HEK293T (cell line): Measurements from ENCODE around the gene UQCRC2.

Experiments used
- CTCF ChIA-PET: fragments of 350-600 bp; formaldehyde crosslinking; extraction: SDS; loops from one replicate; lab custom pipeline; 2021; ENCODE audit warnings: antibody characterized with exemption, inconsistent platforms; lab: Yijun Ruan, JAX
- POLR2A ChIA-PET: fragments of 350-600 bp; formaldehyde crosslinking; extraction: SDS; loops from one replicate; lab custom pipeline; 2020; ENCODE audit warnings: antibody characterized with exemption, inconsistent platforms; lab: Yijun Ruan, JAX
- DNase-seq: peaks from one replicate; pipeline ENCODE4 v3.0.0; 2012; ENCODE audit warnings: mixed read lengths; ENCODE audit errors: extremely low spot score
- ARNT ChIP-seq: fragments of 450-650 bp; IDR thresholded peaks from 2 replicates; pipeline ENCODE4 v1.6.1; 2017; ENCODE audit warnings: mild to moderate bottlenecking
- BHLHE40 ChIP-seq: fragments of 450-650 bp; IDR thresholded peaks from 2 replicates; pipeline ENCODE4 v1.6.1; 2016; ENCODE audit warnings: mild to moderate bottlenecking, moderate library complexity, borderline replicate concordance
- CTBP1 ChIP-seq: fragments of 450-650 bp; IDR thresholded peaks from 2 replicates; pipeline ENCODE4 v1.6.1; 2016; ENCODE audit warnings: borderline replicate concordance
- ELF4 ChIP-seq: fragments of 450-650 bp; IDR thresholded peaks from 2 replicates; pipeline ENCODE4 v1.6.1; 2017; ENCODE audit warnings: antibody characterized with exemption
- FOXA1 ChIP-seq: fragments of 450-650 bp; IDR thresholded peaks from 2 replicates; pipeline ENCODE4 v1.6.1; 2016; ENCODE audit warnings: mild to moderate bottlenecking
- FOXK2 ChIP-seq: fragments of 450-650 bp; IDR thresholded peaks from 2 replicates; pipeline ENCODE4 v1.6.1; 2016; ENCODE audit warnings: mild to moderate bottlenecking
- FOXM1 ChIP-seq: fragments of 450-650 bp; IDR thresholded peaks from 2 replicates; pipeline ENCODE4 v1.6.1; 2017; ENCODE audit warnings: mild to moderate bottlenecking, borderline replicate concordance
- HDGF ChIP-seq: fragments of 450-650 bp; IDR thresholded peaks from 2 replicates; pipeline ENCODE4 v1.6.1; 2017; ENCODE audit warnings: antibody characterized with exemption, borderline replicate concordance
- L3MBTL2 ChIP-seq: fragments of 450-650 bp; conservative IDR thresholded peaks from 2 replicates; pipeline ENCODE4 v1.6.1; 2016; ENCODE audit warnings: mild to moderate bottlenecking
- LEF1 ChIP-seq: fragments of 450-650 bp; IDR thresholded peaks from 2 replicates; pipeline ENCODE4 v1.6.1; 2017; ENCODE audit warnings: mild to moderate bottlenecking, borderline replicate concordance
- NFRKB ChIP-seq: fragments of 450-650 bp; IDR thresholded peaks from 2 replicates; pipeline ENCODE4 v1.6.1; 2016; ENCODE audit warnings: mild to moderate bottlenecking, moderate library complexity
- SP1 ChIP-seq: fragments of 450-650 bp; IDR thresholded peaks from 2 replicates; pipeline ENCODE4 v1.6.1; 2017
- SUZ12 ChIP-seq: fragments of 450-650 bp; IDR thresholded peaks from 2 replicates; pipeline ENCODE4 v1.6.1; 2016; ENCODE audit warnings: mild to moderate bottlenecking
- TARDBP ChIP-seq: fragments of 450-650 bp; IDR thresholded peaks from 2 replicates; pipeline ENCODE4 v1.6.1; 2016
- ZNF384 ChIP-seq: fragments of 450-650 bp; IDR thresholded peaks from 2 replicates; pipeline ENCODE4 v1.6.1; 2016
- TF ChIP-seq, protein P1 (sequence below): fragments of 450-650 bp; IDR thresholded peaks from 2 replicates; pipeline ENCODE4 v1.6.1; 2016

Gene UQCRC2

DNA sequence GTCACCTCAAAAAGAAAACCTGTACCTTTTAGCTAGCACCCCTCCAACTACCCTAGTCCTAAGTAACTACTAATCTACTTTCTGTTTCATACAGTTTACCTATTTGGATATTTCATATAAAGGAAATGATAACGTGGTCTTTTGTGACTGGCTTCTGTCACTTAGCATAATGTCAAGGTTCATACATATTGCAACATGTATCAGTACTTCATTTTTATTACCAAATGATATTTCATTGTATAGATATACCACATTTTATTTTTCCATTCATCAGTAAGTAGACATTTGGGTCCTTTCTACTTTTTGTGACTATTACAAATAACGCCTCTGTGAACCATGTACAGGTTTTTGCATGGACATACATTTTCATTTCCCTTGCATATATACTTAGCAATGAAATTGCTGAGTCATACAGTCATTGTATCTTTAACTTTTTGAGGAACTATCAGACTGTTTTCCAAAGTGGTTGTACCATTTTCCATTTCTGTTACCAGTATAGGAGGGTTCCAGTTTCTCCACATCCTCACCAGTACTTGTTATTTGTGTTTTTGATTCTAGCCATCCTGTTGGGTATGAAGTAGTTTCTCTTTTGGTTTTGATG is 78.4 kb downstream of the UQCRC2 start:
- DNase-seq = no peak
- TF ChIP-seq L3MBTL2 (no peak), ARNT (no peak), SP1 (no peak), NFRKB (no peak), FOXK2 (no peak), TARDBP (no peak), ZNF384 (no peak), HDGF (no peak), FOXM1 (no peak), LEF1 (no peak), FOXA1 (no peak), BHLHE40 (no peak), SUZ12 (no peak), CTBP1 (no peak), ELF4 (no peak)
- TF ChIP-seq, protein P1, sequence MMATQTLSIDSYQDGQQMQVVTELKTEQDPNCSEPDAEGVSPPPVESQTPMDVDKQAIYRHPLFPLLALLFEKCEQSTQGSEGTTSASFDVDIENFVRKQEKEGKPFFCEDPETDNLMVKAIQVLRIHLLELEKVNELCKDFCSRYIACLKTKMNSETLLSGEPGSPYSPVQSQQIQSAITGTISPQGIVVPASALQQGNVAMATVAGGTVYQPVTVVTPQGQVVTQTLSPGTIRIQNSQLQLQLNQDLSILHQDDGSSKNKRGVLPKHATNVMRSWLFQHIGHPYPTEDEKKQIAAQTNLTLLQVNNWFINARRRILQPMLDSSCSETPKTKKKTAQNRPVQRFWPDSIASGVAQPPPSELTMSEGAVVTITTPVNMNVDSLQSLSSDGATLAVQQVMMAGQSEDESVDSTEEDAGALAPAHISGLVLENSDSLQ = no peak
- ChIA-PET POLR2A (interaction anchor here (0.6 kb wide), 1 partner anchor 9 kb away, joined by 3 read pairs; no protein-coding TSS in a partner anchor), CTCF (no interaction called here)
